Testis (tissue), 3 donors: ENCODE measurements around the gene TMCO5A. TPM values are rescaled to one million over a fixed set of nuclear protein-coding genes. Genes with fewer than 3 reads are reported as not detected.

Experiments used
- DNase-seq: peaks from one replicate; pipeline ENCODE4 v3.0.0-alpha.2; 2019
- H3K27ac ChIP-seq, 2 donors: fragments of 200-600 bp; sonication (generic); one replicate each; pipeline ENCODE4 v1.5.1; 2019
- H3K27me3 ChIP-seq: fragments of 200-600 bp; sonication (generic); one replicate; pipeline ENCODE4 v1.5.1; 2019
- H3K36me3 ChIP-seq: fragments of 200-600 bp; sonication (generic); one replicate; pipeline ENCODE4 v1.5.1; 2017; ENCODE audit warnings: low read depth; ENCODE audit errors: missing control alignments
- H3K4me1 ChIP-seq: fragments of 200-600 bp; sonication (generic); one replicate; pipeline ENCODE4 v1.5.1; 2019
- H3K4me3 ChIP-seq, 2 donors: fragments of 200-600 bp; sonication (generic); one replicate each; pipeline ENCODE4 v1.5.1; 2017 to 2019
- H3K9me3 ChIP-seq: fragments of 200-600 bp; sonication (generic); one replicate; pipeline ENCODE4 v1.5.1; 2017
- CTCF ChIP-seq, 3 experiments: fragments of 450-650 bp in 2 of 3; fragments of 200-600 bp in 1 of 3; sonication (generic) in 1 of 3; IDR thresholded peaks; one replicate each; pipeline ENCODE4 v1.5.1; 2016 to 2019; ENCODE audit warnings: antibody characterized with exemption in 3 of 3, mild to moderate bottlenecking in 2 of 3, moderate library complexity in 1 of 3
- POLR2A ChIP-seq: fragments of 450-650 bp; IDR thresholded peaks from one replicate; pipeline ENCODE4 v1.6.1; 2017; ENCODE audit warnings: antibody characterized with exemption, mild to moderate bottlenecking, moderate library complexity
- WGBS, 2 donors: methylation state at CpG; one replicate each; pipeline ENCODE4 v1.1.5; 2018; 5-methylcytosine and 5-hydroxymethylcytosine counted together
- intact Hi-C: fragments of 100-400 bp; cut with DNase I; formaldehyde crosslinking; loops from one replicate; pipeline ENCODE4 v1.15.1; 2023; ENCODE audit warnings: low total_unique reads
- polyA plus RNA-seq: library from polyadenylated mRNA; stranded (reverse); fragments of 350-450 nt; fragmentation: Illumina TruSeq; extraction: RNeasy Lipid Tissue Mini Kit (QIAGEN cat#74804); gene quantifications from one replicate; pipeline ENCODE4 v1.2.3, GENCODE V29; 2014; ENCODE audit warnings: low read depth, low replicate concordance; ENCODE audit not compliant: insufficient read depth
- total RNA-seq, 2 donors: library from RNA; depleted of rRNA; stranded (reverse); fragments of >200 nt; gene quantifications; one replicate each; pipeline ENCODE4 v1.2.3, GENCODE V29; 2016

The TMCO5A gene
- total and polyA plus RNA-seq, 3 donors from 2014 or later = 39.5 to 129 (median 100) TPM

- Histone ChIP-seq H3K4me1 (no peaks in the 10 kb centered on the region), H3K27ac (no peak overlapping the region), H3K36me3 (no peaks in the 10 kb centered on the region), H3K4me3 (no peak overlapping the region), H3K27me3 (no peaks in the 10 kb centered on the region), H3K9me3 (no peaks in the 10 kb centered on the region)
- 23 to 29% methylated on average over 8 of the region's 8 CpGs for WGBS, 2 donors
- DNase-seq = peak; percentile 52
- TF ChIP-seq POLR2A (no peak), CTCF (IDR thresholded peaks at IDR 0.05) (peak in 2 of 3 experiments; percentile 52 to 68)
- intact Hi-C loops = no loop called here
Observed at GRCh38 chr15:37995461-37996347, 61.3 kb downstream of the TMCO5A start.
